D721Med (cell line): ENCODE results near the gene ATP5F1D.
A peak's percentile ranks its signal among the peaks of the same experiment; 100 is the strongest.

Experiments
- DNase-seq: peaks from one replicate; pipeline ENCODE4 v3.0.0; 2011; ENCODE audit warnings: low spot score; ENCODE audit not compliant: insufficient read length
- FAIRE-seq: peaks from 2 replicates; lab custom pipeline; 2011; peaks lifted over from hg19 to GRCh38; lab: Jason Lieb, UNC
- CTCF ChIP-seq: IDR thresholded peaks from 2 replicates; pipeline ENCODE4 v1.5.1; 2012; ENCODE audit warnings: mild to moderate bottlenecking, control low read depth; ENCODE audit not compliant: insufficient read depth; ENCODE audit errors: missing control alignments

The ATP5F1D gene

GRCh38 chr19:1217366-1217765 is 24.2 kb upstream of the ATP5F1D start:
- TF ChIP-seq CTCF, result no peak
- no peak for DNase-seq
- FAIRE-seq, result no peak

GRCh38 chr19:1218751-1219567 is 22.6 kb upstream of the ATP5F1D start:
- no peak for FAIRE-seq
- TF ChIP-seq CTCF, result no peak
- DNase-seq, result no peak

GRCh38 chr19:1219786-1220476 is 21.6 kb upstream of the ATP5F1D start:
- no peak for FAIRE-seq
- no peak for TF ChIP-seq CTCF
- no peak for DNase-seq

- FAIRE-seq (no peak), DNase-seq (no peak)
- peak; percentile 11 for TF ChIP-seq CTCF
These were observed 21.0 kb upstream of the ATP5F1D start for GRCh38 chr19:1220477-1220930.

GRCh38 chr19:1220976-1221903 is 20.3 kb upstream of the ATP5F1D start:
- no peak for FAIRE-seq
- no peak for DNase-seq
- TF ChIP-seq CTCF, result peak; percentile 28

- DNase-seq, result no peak
- no peak for FAIRE-seq
- no peak for TF ChIP-seq CTCF
These were observed 19.7 kb upstream of the ATP5F1D start for GRCh38 chr19:1221904-1222255.
